GOT3 (cell line): ENCODE results near the gene NACA.
"Not testable (repeated sequence)": the region's sequence is repeated elsewhere in the genome, so short reads cannot be mapped to it uniquely, and the experiment has no call there.

Experiments used
- DNase-seq: peaks from one replicate; lab custom pipeline; 2025; ENCODE audit warnings: mixed read lengths; lab: John Stamatoyannopoulos, UW

The NACA gene

DNA sequence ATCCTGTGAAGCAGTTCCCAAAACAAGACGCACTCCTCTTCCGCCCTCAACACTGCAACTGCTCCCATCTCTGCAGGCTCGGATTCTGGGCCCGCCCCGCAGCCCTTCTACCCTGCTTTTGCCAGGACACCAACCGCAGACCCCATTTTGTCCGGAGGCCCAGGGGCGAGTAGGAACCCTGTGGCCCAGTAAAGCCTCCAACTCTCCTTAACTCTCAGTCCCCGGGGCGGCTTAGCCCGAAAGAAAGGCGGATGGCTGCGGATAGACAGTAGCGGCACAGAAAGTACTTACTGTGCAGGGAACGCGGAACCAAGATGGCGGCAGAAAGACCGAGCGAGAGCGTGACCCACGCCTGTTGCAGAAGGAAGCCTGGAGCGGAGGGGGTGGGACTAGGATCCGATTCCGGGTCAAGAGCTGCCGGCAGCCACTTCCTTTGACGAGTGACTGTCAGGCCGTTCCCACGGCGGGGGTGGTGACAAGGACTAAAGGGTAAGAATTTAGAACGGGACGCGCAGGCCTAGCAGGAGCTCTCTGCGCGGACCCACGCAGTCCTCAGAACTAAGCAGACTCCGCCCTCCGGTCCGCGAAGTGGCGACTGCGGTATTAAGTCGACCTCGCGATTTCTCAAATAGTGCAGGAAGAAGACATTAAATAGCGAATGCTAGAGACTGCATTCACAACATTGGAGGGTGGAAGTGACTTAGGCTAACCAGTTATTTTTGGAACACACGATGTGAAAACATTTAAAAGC is at the start of gene NACA:
TSS of gene NACA (minus strand) at position 328 of the 751 bp plus-strand sequence. CDS start 778 bp downstream, outside the sequence.
- peak; percentile 68 for DNase-seq

DNA sequence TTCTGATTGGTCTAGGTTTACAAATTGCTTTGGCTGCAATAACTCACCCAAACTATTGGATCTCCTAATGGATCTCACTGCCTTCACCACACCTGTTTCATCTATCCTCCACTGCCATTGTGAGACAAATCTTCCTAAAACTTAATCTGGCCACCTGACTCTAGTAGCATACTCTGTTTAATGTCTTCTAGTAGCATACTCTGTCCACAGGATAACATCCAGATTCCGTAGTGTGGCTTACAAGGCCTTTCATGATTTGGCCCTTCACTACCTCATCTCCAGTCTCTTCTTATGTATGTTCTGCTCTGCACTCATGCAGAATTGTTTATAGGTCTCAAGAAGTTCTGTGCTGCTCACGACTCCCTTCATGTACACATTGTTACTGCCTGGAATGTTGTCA is 48.0 kb upstream of the NACA start:
- DNase-seq = no peak

DNA sequence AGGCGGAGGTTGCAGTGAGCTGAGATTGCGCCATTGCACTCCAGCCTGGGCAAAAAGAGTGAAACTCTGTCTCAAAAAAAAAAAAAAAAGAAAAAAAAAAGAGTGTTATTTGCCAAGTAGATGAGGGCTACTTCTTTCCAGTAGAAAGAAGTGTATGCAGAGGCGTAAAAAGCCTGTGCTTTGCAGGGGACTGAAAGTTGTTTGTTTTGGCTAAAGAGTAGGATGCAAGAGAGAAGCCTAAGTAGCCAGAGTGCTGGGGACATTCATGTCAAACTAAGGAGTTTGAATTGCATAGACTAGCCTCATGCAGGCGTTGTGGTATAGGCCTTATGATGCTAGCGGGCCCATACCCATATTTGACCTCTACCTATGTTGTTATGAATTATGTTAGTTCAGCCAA is 47.5 kb upstream of the NACA start:
- no peak for DNase-seq

DNA sequence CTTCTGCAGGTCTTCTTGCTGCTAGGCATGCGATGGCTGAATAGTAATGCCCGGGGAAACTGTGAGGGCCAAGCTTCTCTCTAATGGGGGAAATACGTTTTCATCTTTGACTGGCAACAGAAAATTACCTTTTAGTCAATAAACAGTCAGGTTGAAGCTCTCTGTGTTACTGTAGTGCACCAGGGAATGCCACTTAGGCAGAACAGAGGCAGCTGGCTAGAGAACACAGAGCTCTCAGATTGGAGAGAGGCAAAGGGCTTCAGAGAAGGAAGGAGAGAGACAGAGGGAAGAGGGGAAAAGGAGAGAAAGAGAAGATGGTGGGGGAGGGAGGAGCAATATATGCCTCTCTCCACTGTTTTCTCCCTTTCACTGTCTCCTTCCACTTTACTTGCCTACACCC is 44.8 kb upstream of the NACA start:
- no peak for DNase-seq

DNA sequence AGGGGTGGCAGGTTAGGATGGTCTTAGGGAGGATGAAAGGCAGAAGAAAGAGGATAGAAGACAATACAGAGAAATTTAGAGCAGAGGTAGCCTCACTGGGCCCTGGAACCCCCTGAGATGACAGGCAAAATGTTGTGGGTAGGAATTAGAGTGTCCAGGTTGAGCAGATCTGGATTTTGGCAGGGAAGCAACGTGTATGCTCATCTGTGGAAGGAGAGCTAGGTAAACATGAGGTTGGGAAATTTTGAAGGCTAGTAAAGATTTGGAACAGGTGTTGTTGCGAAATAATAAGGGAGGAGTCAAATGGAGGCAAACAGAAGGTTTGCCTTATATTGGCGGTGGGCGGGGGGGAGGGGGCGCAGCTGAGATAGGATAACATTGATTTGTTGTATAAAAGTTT is 43.3 kb upstream of the NACA start:
- no peak for DNase-seq

DNA sequence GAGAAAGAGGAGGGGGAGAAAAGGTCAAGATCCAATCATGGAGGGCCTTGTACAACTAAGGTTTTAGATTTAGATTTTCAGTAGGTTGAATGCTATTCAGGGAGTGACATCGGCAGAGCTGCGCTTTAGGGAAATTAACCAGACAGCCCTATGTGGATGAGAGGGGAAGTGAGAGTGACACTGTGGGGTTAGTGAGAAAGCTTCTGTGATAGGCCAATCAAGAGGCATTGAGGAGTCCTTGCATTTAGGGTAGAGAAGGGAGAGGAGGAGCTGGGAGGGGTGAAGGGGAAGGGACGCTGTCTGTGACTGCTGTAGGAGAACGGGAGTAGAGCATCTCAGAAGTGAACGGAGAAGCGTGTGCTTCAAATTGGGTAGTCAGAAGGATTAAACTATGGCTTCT is 41.4 kb upstream of the NACA start:
- DNase-seq = no peak

DNA sequence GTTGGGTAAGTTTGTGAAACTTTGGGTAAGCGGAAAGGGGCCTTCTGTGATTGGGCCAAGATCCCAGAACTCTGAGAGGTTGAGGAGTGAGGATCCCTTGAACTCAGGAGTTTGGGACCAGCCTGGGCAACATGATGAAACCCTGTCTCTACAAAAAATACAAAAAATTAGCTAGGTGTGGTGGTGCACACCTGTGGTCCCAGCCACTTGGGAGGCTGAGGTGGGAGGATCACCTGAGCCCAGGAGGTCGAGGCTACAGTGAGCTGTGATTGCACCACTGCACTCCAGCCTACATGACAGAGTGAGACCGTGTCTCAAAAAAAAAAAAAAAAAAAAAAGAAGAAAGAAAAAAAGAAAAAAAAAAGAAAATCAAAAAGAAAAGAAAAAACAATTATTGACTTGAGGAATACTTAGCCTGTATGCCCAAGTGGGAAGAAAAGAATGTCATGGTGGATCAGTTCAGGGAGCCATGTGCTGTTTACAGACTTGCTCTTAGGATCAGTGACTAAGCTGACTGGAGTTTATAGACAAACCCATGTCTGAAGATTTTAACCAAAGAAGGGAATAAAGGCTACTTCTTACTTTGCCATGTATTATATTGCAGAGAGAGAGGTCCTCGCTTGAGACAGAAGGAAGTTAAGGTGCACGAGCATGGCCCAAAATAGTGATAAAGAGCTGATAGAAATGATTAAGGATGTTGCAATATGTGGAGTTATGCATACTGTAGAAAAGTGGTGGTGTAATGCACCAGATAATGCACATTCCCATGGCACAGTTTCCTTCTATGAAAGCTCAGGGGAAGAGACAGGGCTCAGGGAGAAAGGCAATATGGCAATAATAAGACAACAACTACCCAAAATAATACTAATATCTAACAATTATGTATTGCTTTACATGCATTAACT is 38.9 kb upstream of the NACA start:
- DNase-seq = no peak

DNA sequence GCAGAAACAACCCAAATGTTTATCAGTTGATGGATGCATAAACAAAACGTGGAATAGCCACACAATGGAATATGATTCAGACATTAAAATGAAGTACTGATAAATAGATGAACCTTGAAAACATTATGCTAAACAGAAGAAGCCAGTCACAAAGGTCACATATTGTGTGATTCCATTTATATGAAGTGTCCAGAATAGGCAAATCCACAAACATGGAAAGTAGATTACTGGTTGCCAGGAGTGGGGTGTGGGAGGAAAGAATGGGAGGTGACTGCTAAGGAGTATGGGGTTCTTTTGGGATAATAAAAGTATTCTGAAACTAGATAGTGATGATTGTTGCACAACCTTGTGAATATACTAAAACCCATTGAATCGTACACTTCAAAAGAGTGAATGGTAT is 36.7 kb upstream of the NACA start:
- DNase-seq = no peak

DNA sequence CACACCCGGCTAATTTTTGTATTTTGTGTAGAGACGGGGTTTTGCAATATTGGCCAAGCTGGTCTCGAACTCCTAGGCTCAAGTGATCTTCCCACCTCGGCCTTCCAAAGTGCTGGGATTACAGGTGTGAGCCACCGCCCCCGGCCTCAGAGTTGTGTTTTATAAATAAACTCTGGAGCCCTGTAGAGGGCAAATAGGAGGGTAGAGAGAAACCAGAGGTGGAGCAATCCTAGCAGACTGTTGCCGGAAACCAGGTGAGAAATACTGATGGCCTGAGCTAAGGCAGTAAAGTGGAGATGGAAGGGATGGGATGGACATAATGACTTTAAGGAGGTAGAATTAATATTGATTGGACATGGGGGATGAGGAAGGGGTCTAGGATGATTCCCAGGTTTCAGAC is 35.4 kb upstream of the NACA start:
- DNase-seq = no peak

DNA sequence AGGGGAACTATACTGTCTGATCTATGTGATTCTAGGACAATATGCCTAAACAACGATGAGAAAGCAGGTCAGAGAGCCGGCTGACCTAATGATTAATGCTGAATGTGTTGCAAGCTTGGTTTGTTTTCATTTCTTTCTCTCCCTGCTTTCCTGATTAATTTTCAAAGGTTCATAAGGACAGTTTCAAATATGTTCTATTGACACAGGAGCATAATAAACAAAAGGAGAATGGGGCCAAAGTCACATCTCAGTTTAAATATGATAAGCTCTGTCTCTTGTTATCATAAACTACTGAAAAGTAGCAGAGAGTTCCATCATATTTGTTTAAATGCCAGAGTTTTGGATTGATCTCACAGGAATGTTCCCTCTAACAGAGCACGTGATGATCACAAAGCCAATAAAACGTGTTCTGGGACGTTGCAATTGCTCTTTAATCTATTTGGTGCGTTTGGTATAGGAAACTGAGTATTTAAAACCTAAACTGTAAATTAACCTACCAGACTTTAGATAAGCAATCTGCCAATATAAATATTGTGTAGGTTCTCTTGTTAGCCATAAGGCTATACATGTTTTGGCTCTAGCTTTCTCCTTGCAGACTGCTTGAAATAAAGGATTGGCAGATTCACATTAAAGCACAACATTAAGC is 34.3 kb upstream of the NACA start:
- DNase-seq = no peak

DNA sequence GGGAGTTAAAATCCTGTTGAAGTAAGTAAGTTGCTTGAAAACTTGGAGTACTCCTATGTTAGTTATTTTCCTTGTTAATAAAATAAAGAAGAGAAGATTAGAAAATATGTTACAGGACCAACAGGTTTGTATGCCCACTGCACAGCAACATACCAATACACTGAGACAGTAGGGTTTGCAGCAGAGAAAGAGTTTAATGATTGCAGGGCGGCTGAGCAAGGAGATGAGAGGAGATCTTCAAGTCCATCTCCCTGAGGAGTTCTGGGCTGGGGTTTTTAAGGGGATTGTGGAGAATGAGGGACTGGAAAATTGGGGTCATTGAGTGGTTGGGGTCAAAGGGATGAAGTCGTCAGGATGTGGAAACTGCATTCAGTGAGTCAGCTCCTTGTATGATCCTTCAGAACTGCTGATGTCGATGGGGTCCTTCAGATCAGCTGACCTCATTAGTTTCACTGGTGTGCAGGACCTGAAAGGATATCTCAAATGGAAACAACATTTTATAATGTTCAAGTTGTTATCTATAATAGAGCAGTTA is 33.7 kb upstream of the NACA start:
- DNase-seq = no peak

DNA sequence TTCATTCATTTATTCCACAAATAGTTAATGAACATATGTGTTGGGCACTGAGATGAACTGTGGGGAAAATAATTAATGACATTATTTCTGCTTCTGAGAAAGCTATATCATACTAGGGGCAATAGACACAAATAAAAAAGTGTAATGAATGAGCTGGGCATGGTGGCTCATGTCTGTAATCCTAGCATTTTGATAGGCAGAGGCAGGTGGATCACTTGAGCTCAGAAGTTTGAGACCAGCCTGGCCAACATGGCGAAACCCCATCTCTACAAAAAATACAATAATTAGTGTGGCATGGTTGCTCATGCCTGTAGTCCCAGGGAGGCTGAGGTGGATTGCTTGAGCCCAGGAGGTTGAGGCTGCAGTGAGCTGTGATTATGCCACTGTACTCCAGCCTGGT is 32.9 kb upstream of the NACA start:
- not testable (repeated sequence) for DNase-seq

DNA sequence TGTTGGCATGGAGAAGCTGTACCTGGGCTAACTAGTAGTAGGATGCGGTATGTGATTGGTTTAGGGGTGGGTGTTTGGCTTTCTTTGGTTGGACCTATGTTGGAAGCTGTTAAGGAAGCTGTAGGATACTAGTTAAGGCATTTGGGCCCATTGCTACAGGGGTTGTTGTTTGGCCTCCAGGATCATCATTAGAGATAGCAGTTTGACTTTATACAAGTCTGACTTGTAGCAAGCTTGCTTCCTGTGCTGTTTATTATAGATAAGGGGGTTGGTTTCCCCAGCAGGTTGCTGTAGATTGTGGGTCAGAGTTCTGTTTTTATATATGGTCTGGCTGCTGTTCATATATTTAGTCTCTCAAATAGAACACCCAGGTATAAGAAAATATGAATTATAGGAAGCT is 28.5 kb upstream of the NACA start:
- no peak for DNase-seq

DNA sequence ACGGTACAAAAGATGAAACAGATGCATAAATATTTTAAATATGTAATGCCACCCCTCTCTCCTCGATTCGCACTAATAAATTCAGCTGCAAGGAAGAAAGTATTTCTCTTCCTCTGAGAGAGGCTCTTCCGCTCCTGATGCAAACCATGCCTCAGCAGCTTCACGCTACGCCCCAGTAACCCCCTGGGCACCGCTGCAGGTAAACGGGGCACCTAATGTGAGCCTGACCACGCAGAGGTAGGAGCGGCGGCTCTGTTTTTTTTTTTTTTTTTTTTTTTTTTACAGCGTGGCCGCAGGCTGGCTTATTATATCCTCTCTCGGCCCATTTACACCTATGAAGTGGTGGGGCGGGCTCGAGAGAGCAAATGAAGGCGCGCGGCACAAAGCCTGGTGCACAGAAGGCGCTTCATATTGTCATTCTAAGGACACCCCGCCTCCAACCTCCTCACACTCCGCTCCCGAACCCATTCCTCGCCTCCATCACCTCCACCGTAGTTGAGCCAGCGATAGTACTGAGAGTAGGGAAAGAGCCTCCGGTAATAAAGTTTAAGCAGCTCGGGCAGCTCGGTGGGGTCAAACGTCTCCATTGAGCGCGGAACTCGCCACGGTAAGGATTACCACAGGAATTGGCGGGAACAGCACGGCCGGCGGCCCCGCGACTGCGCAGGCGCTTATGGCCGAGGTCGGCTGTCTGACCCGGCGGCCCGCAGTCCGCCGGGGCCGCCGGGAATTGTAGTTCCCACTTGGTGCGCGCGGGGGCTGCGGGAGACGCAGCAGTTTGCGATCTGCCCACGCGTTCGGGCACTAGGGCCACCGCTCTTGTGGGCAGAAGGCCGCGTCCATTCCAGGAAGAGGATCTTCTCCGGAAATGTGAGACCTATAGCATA is 26.9 kb upstream of the NACA start, which contains the start of gene PRIM1:
TSS of gene PRIM1 (minus strand) at position 612 of the 887 bp plus-strand sequence. CDS start at position 587, 25 bp downstream.
- peak; percentile 7 for DNase-seq

DNA sequence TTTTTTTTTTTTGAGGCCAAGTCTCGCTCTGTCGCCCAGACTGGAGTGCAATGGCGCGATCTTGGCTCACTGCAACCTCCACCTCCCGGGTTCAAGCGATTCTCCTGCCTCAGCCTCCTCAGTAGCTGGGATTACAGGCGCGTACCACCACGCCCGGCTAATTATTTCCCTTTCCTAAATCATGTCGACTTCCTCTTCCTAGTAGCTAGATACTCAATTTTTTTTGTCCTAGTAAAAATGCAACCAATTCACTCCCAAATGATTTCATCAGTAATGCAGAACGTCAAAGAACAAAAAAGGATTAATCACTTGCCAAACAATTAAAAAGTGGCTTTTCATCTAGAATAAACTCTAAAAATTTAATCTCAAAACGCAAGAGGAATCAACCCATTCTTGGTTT is 25.5 kb upstream of the NACA start:
- DNase-seq = not testable (repeated sequence)

DNA sequence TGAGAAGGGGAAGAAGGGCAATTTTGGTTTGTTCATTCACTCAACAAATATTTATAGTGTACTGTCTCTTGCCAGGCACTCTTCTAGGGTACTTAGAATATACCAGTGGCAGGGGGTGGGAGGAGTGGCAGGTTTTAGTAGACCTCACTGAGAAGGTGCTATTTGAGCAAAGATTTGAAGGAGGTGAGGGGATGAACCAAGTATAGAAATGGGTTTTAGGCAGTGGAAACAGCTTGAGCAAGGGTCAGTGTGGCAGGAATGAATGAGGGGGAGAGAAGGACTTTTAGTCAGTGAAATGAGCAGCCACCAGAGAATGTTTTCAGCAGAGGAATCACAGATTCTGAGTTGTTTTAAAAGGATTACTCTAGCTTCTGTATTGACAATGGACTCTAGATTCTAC is 24.8 kb upstream of the NACA start:
- DNase-seq = no peak

DNA sequence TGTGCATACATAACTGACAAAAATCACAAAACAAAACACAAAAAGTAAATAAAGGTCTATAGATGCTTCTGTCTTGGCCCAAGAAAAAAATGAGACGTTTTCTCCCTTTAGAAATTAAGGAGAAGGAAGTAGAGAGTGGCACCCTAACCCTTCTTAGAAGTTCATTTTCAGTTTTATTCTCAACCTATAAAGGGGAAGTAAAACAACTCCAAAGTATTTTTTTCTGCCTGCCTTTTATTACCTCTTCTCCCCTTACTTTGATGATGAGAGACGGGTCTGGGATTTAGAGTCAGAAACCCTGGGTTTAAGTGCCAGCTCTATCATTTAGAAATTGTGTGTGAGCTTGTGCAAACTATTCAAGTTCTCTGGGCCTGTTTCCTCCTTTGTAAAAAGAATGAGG is 24.3 kb upstream of the NACA start:
- DNase-seq = no peak

DNA sequence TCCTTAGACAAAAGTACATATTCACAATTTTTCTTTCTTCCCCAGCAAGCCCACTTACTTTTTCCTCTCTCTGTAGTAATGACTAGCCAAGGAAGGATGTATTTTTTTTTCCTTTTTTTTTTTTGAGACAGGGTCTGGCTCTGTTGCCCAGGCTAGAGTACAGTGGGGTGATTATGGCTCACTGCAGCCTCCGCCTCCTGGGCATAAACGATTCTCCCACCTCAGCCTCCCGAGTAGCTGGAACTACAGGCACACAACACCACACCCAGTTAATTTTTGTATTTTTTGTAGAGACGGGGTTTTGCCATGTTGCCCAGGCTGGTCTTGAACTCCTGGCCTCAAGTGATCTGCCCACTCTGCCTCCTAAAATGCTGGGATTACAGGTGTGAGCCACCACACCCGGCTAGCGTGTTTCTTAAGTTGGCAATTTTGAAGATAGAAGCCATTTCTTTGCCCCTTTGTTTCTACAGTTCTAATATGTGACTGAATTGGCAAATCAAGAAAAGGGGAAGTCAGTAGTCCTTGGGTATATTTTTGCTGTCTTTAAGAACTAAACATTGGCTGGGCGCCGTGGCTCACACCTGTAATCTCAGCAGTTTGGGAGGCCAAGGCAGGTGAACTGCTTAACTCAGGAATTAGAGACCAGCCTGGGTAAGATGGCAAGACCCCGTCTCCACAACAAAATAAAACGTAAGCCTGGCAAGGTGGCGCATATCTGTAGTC is 3.2 kb upstream of the NACA start:
- no peak for DNase-seq

DNA sequence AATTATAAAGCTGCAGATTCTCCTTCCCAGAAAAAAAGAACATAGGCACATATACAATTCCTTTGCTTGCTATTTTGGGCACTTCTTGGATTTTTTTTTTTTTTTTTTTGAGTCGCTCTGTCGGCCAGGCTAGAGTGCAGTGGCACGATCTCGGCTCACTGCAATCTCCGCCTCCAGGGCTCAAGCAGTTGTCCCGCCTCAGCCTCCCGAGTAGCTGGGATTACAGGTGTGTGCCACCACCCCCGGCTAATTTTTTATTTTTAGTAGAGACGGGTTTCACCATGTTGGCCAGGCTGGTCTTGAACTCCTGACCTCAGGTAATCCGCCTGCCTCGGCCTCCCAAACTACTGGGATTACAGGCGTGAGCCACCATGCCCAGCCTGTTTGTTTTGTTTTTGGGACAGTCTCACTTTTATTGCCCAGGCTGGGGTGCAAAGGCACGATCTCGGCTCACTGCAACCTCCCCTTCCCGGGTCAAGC is 1.1 kb upstream of the NACA start:
- not testable (repeated sequence) for DNase-seq

DNA sequence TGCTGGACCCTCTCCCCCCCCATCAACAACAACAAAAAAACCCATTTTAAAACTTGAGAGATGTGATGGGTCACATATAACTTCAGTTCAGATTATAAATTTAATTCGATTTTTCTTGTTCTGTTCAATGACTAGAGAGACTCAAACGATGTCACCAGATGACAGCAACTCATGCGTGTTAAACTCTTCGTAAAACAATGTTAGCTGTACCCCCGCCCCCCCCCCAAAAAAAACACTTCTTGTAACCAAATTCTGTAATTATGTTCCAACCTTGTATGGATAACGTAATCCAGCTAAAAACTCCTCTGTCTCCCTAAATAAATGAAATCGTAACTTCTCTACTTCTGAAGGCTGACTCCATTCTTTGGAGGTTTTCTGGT is 614 bp upstream of the NACA start:
- DNase-seq = no peak

DNA sequence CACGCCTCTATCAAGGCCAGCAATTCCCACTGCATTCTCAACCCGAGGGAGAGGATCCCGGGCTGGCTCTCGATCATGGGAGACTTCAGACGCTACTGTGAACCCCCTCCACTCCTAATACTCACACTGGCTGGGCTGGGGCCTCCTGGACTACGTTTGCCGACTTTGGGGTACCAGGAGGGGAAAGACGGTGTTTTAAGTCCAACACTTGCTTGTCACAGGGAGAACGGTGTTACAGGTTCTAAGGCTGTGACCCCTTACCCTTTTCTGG is 463 bp downstream of the NACA start:
- DNase-seq = no peak
